GM18511 (cell line): ENCODE results near the gene MN1.

ENCODE experiments used
- ATAC-seq: cut with Tn5 transposase; IDR thresholded peaks from one replicate; pipeline ENCODE4 v1.9.1; 2021; ENCODE audit warnings: mild to moderate bottlenecking, moderate library complexity; ENCODE audit not compliant: unreplicated experiment

Gene MN1

GRCh38 chr22:27801616-27802345 lies at the start of gene MN1:
Gene MN1, minus strand, starts transcription at chr22:27801756. Its CDS starts 1,213 bp downstream, at chr22:27800543.
- no peak for ATAC-seq

GRCh38 chr22:27850000-27850521 lies 48.5 kb upstream of the MN1 start:
- no peak for ATAC-seq

- no peak for ATAC-seq
Observed at GRCh38 chr22:27848005-27848404, 46.4 kb upstream of the MN1 start.

- ATAC-seq = no peak
Observed at GRCh38 chr22:27846910-27847309, 45.4 kb upstream of the MN1 start.

GRCh38 chr22:27846248-27846757 lies 44.7 kb upstream of the MN1 start:
- no peak for ATAC-seq

- no peak for ATAC-seq
Observed at GRCh38 chr22:27845644-27846043, 44.1 kb upstream of the MN1 start.

GRCh38 chr22:27844656-27845591 lies 43.4 kb upstream of the MN1 start:
- no peak for ATAC-seq

GRCh38 chr22:27844256-27844655 lies 42.7 kb upstream of the MN1 start:
- no peak for ATAC-seq

GRCh38 chr22:27843441-27843840 lies 41.9 kb upstream of the MN1 start:
- ATAC-seq = no peak

- no peak for ATAC-seq
Observed at GRCh38 chr22:27842669-27843431, 41.3 kb upstream of the MN1 start.

- ATAC-seq = no peak
Observed at GRCh38 chr22:27842201-27842600, 40.6 kb upstream of the MN1 start.

GRCh38 chr22:27840436-27840835 lies 38.9 kb upstream of the MN1 start:
- no peak for ATAC-seq

GRCh38 chr22:27839057-27839660 lies 37.6 kb upstream of the MN1 start:
- ATAC-seq = no peak

GRCh38 chr22:27836181-27836580 lies 34.6 kb upstream of the MN1 start:
- ATAC-seq = no peak

GRCh38 chr22:27835446-27835845 lies 33.9 kb upstream of the MN1 start:
- no peak for ATAC-seq

GRCh38 chr22:27834364-27835185 lies 33.0 kb upstream of the MN1 start:
- no peak for ATAC-seq

- no peak for ATAC-seq
Observed at GRCh38 chr22:27833803-27834202, 32.2 kb upstream of the MN1 start.

GRCh38 chr22:27832606-27833005 lies 31.1 kb upstream of the MN1 start:
- no peak for ATAC-seq

- no peak for ATAC-seq
Observed at GRCh38 chr22:27829620-27830019, 28.1 kb upstream of the MN1 start.
